H1 (cell line): Measurements from ENCODE around the gene PPP1R11. TPM values are rescaled to one million over a fixed set of nuclear protein-coding genes. Genes with fewer than 3 reads are reported as not detected.

Experiments
- CTCF ChIA-PET: fragments of 300-600 bp; sonication (Branson Sonifier 250); formaldehyde crosslinking; loops from one replicate; lab custom pipeline; 2021; ENCODE audit not compliant: partially characterized antibody; lab: Charles Lee
- POLR2A ChIA-PET: fragments of 300-600 bp; sonication (Branson Sonifier 250); formaldehyde crosslinking; loops from one replicate; lab custom pipeline; 2021; ENCODE audit warnings: inconsistent platforms; ENCODE audit not compliant: partially characterized antibody; lab: Charles Lee
- DNase-seq, 2 experiments: peaks; one replicate each; pipeline versions ENCODE4 v3.0.0 to v3.0.0-alpha.2; 2010 to 2022; ENCODE audit warnings: low spot score in 2 of 2, low read depth in 1 of 2, mixed read lengths in 1 of 2
- FAIRE-seq: peaks from 2 replicates; lab custom pipeline; 2011; peaks lifted over from hg19 to GRCh38; lab: Jason Lieb, UNC
- H2AFZ ChIP-seq: 2 replicates; pipeline ENCODE4 v1.8.1; 2012; ENCODE audit warnings: low read length, inconsistent platforms
- H2AK5ac ChIP-seq: 2 replicates; pipeline ENCODE4 v1.6.1; 2013; ENCODE audit warnings: low read depth, low read length
- H2BK120ac ChIP-seq: replicated peaks from 2 replicates; pipeline ENCODE3; 2013; ENCODE audit warnings: low read depth, low read length, inconsistent platforms
- H2BK12ac ChIP-seq: 2 replicates; pipeline ENCODE4 v1.6.1; 2013; ENCODE audit warnings: low read depth, low read length
- H2BK15ac ChIP-seq: 2 replicates; pipeline ENCODE4 v1.6.1; 2013; ENCODE audit warnings: low read length
- H2BK20ac ChIP-seq: 2 replicates; pipeline ENCODE4 v1.6.1; 2013; ENCODE audit warnings: low read length
- H2BK5ac ChIP-seq: 2 replicates; pipeline ENCODE4 v1.6.1; 2013; ENCODE audit warnings: low read depth, low read length
- H3K14ac ChIP-seq: 2 replicates; pipeline ENCODE4 v1.6.1; 2013; ENCODE audit warnings: inconsistent platforms; ENCODE audit not compliant: insufficient read length
- H3K18ac ChIP-seq: 2 replicates; pipeline ENCODE4 v1.6.1; 2013; ENCODE audit warnings: low read length; ENCODE audit errors: extremely low read depth
- H3K23ac ChIP-seq: 2 replicates; pipeline ENCODE4 v1.6.1; 2013; ENCODE audit warnings: inconsistent platforms; ENCODE audit not compliant: insufficient read length
- H3K23me2 ChIP-seq: 2 replicates; pipeline ENCODE4 v1.6.1; 2013; ENCODE audit warnings: low read depth, low read length
- H3K27ac ChIP-seq: 2 replicates; pipeline ENCODE4 v1.6.1; 2011; ENCODE audit warnings: low read depth, low read length, inconsistent platforms
- H3K27me3 ChIP-seq, 4 experiments: replicated peaks in 1 of 4; 1 replicate in 1 of 4; 2 replicates in 3 of 4; pipeline versions ENCODE4 v1.6.1 to v1.8.1; 2011 to 2013; ENCODE audit warnings: low read length in 3 of 4, mild to moderate bottlenecking in 3 of 4, inconsistent platforms in 2 of 4, mixed read lengths in 2 of 4, moderate library complexity in 1 of 4; ENCODE audit not compliant: control insufficient read depth in 3 of 4, insufficient read depth in 3 of 4; ENCODE audit errors: extremely low read depth in 1 of 4
- H3K36me3 ChIP-seq, 4 experiments: 2 replicates each; pipeline versions ENCODE4 v1.6.1 to v1.8.1; 2011 to 2013; ENCODE audit warnings: mild to moderate bottlenecking in 4 of 4, low read length in 3 of 4, moderate library complexity in 2 of 4, control low read depth in 1 of 4, inconsistent platforms in 1 of 4; ENCODE audit not compliant: insufficient read depth in 4 of 4, control insufficient read depth in 2 of 4
- H3K4ac ChIP-seq: replicated peaks from 2 replicates; pipeline ENCODE3; 2013; ENCODE audit warnings: low read length, low read depth, mixed read lengths, inconsistent platforms; ENCODE audit not compliant: insufficient read length
- H3K4me1 ChIP-seq, 4 experiments: replicated peaks in 1 of 4; 1 replicate in 1 of 4; 2 replicates in 3 of 4; pipeline versions ENCODE4 v1.6.1 to v1.8.1; 2011 to 2013; ENCODE audit warnings: low read length in 3 of 4, inconsistent platforms in 2 of 4, mixed read lengths in 1 of 4; ENCODE audit not compliant: insufficient read depth in 4 of 4, control insufficient read depth in 3 of 4
- H3K4me2 ChIP-seq, 2 experiments: 2 replicates each; pipeline versions ENCODE4 v1.6.1 to v1.8.1; 2011 to 2013; ENCODE audit warnings: low read depth in 2 of 2, low read length in 2 of 2, control low read depth in 1 of 2, inconsistent platforms in 1 of 2, mild to moderate bottlenecking in 1 of 2; ENCODE audit not compliant: insufficient read depth in 1 of 2
- H3K4me3 ChIP-seq, 4 experiments: fragments of 200-600, 300-600 bp in 1 of 4; sonication (generic), shearing (Covaris generic), sonication (Bioruptor Twin) in 1 of 4; 2 replicates each; pipeline versions ENCODE4 v1.5.1 to v1.8.1; 2011 to 2016; ENCODE audit warnings: low read length in 4 of 4, low read depth in 3 of 4, control low read depth in 2 of 4, inconsistent platforms in 2 of 4, mild to moderate bottlenecking in 2 of 4, mixed read lengths in 1 of 4, moderate library complexity in 1 of 4; ENCODE audit not compliant: insufficient read depth in 2 of 4; ENCODE audit errors: extremely low read depth in 1 of 4
- H3K56ac ChIP-seq: replicated peaks from 2 replicates; pipeline ENCODE3; 2013; ENCODE audit warnings: low read depth, mild to moderate bottlenecking, mixed read lengths, low read length, inconsistent platforms; ENCODE audit not compliant: insufficient read length
- H3K79me1 ChIP-seq: 2 replicates; pipeline ENCODE4 v1.6.1; 2013; ENCODE audit warnings: low read depth, low read length, control low read depth
- H3K79me2 ChIP-seq, 2 experiments: 2 replicates each; pipeline versions ENCODE4 v1.6.1 to v1.8.1; 2012 to 2013; ENCODE audit warnings: low read length in 2 of 2, mild to moderate bottlenecking in 2 of 2, inconsistent platforms in 1 of 2; ENCODE audit not compliant: insufficient read depth in 2 of 2, control insufficient read depth in 1 of 2
- H3K9ac ChIP-seq, 4 experiments: replicated peaks in 1 of 4; 1 replicate in 1 of 4; 2 replicates in 3 of 4; pipeline versions ENCODE4 v1.6.1 to v1.8.1; 2011 to 2013; ENCODE audit warnings: low read depth in 3 of 4, low read length in 3 of 4, control low read depth in 2 of 4, mild to moderate bottlenecking in 2 of 4, moderate library complexity in 2 of 4, inconsistent platforms in 1 of 4; ENCODE audit errors: extremely low read depth in 1 of 4
- H3K9me3 ChIP-seq, 2 experiments: 2 replicates each; pipeline versions ENCODE4 v1.6.1 to v1.8.1; 2012 to 2013; ENCODE audit warnings: mild to moderate bottlenecking in 2 of 2, moderate library complexity in 2 of 2, control low read depth in 1 of 2, inconsistent platforms in 1 of 2, low read depth in 1 of 2, low read length in 1 of 2, mixed read lengths in 1 of 2; ENCODE audit not compliant: insufficient read depth in 2 of 2
- H4K20me1 ChIP-seq, 2 experiments: replicated peaks in 1 of 2; 2 replicates each; pipeline versions ENCODE3 to v1.8.1; 2011 to 2013; ENCODE audit warnings: inconsistent platforms in 2 of 2, low read length in 2 of 2, mild to moderate bottlenecking in 1 of 2; ENCODE audit not compliant: insufficient read depth in 2 of 2, control insufficient read depth in 1 of 2
- H4K5ac ChIP-seq: 2 replicates; pipeline ENCODE4 v1.6.1; 2013; ENCODE audit warnings: low read length, low read depth, mixed read lengths, inconsistent platforms; ENCODE audit not compliant: insufficient read length
- H4K8ac ChIP-seq: 2 replicates; pipeline ENCODE4 v1.8.0; 2013; ENCODE audit warnings: mild to moderate bottlenecking, moderate library complexity, low read length, inconsistent platforms; ENCODE audit not compliant: insufficient read depth; ENCODE audit errors: extremely low read depth
- H4K91ac ChIP-seq: replicated peaks from 2 replicates; pipeline ENCODE3; 2013; ENCODE audit warnings: low read length, mixed read lengths, inconsistent platforms; ENCODE audit not compliant: insufficient read length
- CHD1 ChIP-seq: IDR thresholded peaks from 2 replicates; pipeline ENCODE4 v1.6.1; 2012; ENCODE audit warnings: low read depth, low read length, improper control_type of control experiment
- CTCF ChIP-seq, 3 experiments: IDR thresholded peaks; 1 replicate in 2 of 3; 2 replicates in 1 of 3; pipeline versions ENCODE4 v1.5.1 to v1.6.1; 2011; ENCODE audit warnings: low read length in 3 of 3, mild to moderate bottlenecking in 3 of 3, inconsistent platforms in 2 of 3, low read depth in 1 of 3, moderate library complexity in 1 of 3; ENCODE audit not compliant: insufficient read depth in 1 of 3; ENCODE audit errors: control extremely low read depth in 1 of 3
- FOSL1 ChIP-seq: IDR thresholded peaks from 2 replicates; pipeline ENCODE4 v1.6.1; 2011; ENCODE audit warnings: mild to moderate bottlenecking, low read depth, low read length, moderate library complexity; ENCODE audit not compliant: insufficient read depth
- POU5F1 ChIP-seq: IDR thresholded peaks from 2 replicates; pipeline ENCODE4 v1.6.1; 2011; ENCODE audit warnings: low read depth, mild to moderate bottlenecking, low read length, moderate library complexity
- RNF2 ChIP-seq: fragments of 200-900, 300-1000 bp; sonication (generic); IDR thresholded peaks from 2 replicates; pipeline ENCODE4 v1.7.1; 2016; ENCODE audit warnings: borderline replicate concordance, low read depth, mild to moderate bottlenecking, antibody characterized with exemption, low read length; ENCODE audit not compliant: poor library complexity, severe bottlenecking; ENCODE audit errors: missing control alignments
- SIX5 ChIP-seq: IDR thresholded peaks from 2 replicates; pipeline ENCODE4 v1.6.1; 2011; ENCODE audit warnings: mild to moderate bottlenecking, low read depth, low read length
- SP2 ChIP-seq: IDR thresholded peaks from 2 replicates; pipeline ENCODE4 v1.6.1; 2012; ENCODE audit warnings: mild to moderate bottlenecking, low read length, inconsistent platforms
- WGBS, 2 experiments: shearing (Covaris generic) in 1 of 2; methylation state at CpG; one replicate each; pipeline versions ENCODE4 v1.1.6 to v1.1.7; 2013 to 2015; ENCODE audit warnings: low lambda C conversion rate in 2 of 2, mixed read lengths in 2 of 2, inconsistent platforms in 1 of 2, low coverage in 1 of 2, missing lambda C conversion rate in 1 of 2; ENCODE audit not compliant: insufficient replicate concordance in 2 of 2, insufficient coverage in 1 of 2, insufficient read length in 1 of 2; ENCODE audit errors: extremely low coverage in 1 of 2, missing lambda C conversion rate in 1 of 2; 5-methylcytosine and 5-hydroxymethylcytosine counted together
- polyA plus RNA-seq, 7 experiments: library from polyadenylated mRNA; depleted of rRNA in 3 of 7; stranded (reverse) in 5 of 7; unstranded in 2 of 7; fragments of >200 nt in 5 of 7; fragments of 200-250 nt in 2 of 7; gene quantifications; 1 replicate in 5 of 7; 2 replicates in 1 of 7; 4 replicates in 1 of 7; pipeline versions ENCODE4 v1.2.1 to v1.2.3, GENCODE V29; 2011 to 2013; ENCODE audit warnings: missing spikeins in 2 of 7, mixed read lengths in 2 of 7
- total RNA-seq: library from RNA; stranded (reverse); fragmentation: NEBNext Ultra II Directional; extraction: Animal tissue kit (Norgen Biotek cat#: 25700); gene quantifications from 2 replicates; pipeline ENCODE4 v1.2.1, GENCODE V29; 2021

The PPP1R11 gene
- total and polyA plus RNA-seq, 2 of the 8 experiments (the other 6 are each of a cell fraction or from before 2014, with no cell fraction given) = 26.1 to 32.8 TPM

- H3K27ac ChIP-seq = no peak overlapping the region
- POLR2A ChIA-PET = interaction anchor here (2.0 kb wide), 1 partner anchor 17 kb away, joined by 7 read pairs; the partner anchor contains the start of gene POLR1H
- no peak overlapping the region for H3K4me3 ChIP-seq
- H2AFZ ChIP-seq = no peak overlapping the region
- H3K56ac ChIP-seq = no peak overlapping the region
- no peak overlapping the region for H2BK20ac ChIP-seq
- FAIRE-seq (no peak), DNase-seq (no peak)
- H3K79me1 ChIP-seq = no peaks in the 10 kb centered on the region
- H3K23ac ChIP-seq = no peak overlapping the region
- no peak overlapping the region for H2BK15ac ChIP-seq
- no peak overlapping the region for H3K9ac ChIP-seq
- H3K9me3 ChIP-seq = no peaks in the 10 kb centered on the region
- H3K36me3 ChIP-seq = no peaks in the 10 kb centered on the region
- no peak overlapping the region for H3K18ac ChIP-seq
- no peak overlapping the region for H2AK5ac ChIP-seq
- CTCF ChIA-PET = interaction anchor here (2.3 kb wide), 1 partner anchor 8 kb away, joined by 11 read pairs; no protein-coding TSS in a partner anchor
- no peaks in the 10 kb centered on the region for H3K23me2 ChIP-seq
- no peaks in the 10 kb centered on the region for H3K4me1 ChIP-seq
- peaks cover 1 to 2% of the 10 kb centered on the region in 2 experiments for H4K20me1 ChIP-seq
- no peak overlapping the region for H3K4ac ChIP-seq
- no peak overlapping the region for H2BK5ac ChIP-seq
- no peak overlapping the region for H3K14ac ChIP-seq
- H3K27me3 ChIP-seq = no peaks in the 10 kb centered on the region
- no peak for TF ChIP-seq POU5F1
- TF ChIP-seq SP2 = no peak
- TF ChIP-seq SIX5 = no peak
- no peak for TF ChIP-seq FOSL1
- TF ChIP-seq CTCF (IDR thresholded peaks at IDR 0.05; ENCODE audit: control extremely low read depth in 1 of 3, insufficient read depth in 1 of 3, low read depth in 1 of 3, low read length in 3 of 3) = no peak
- TF ChIP-seq CHD1 = no peak
- TF ChIP-seq RNF2 = no peak
- WGBS, 2 experiments = 60% methylated on average over 2 of the region's 2 CpGs; no CpG with 5 or more reads in 1 of the 2 experiments
- H4K8ac ChIP-seq = no peak overlapping the region
- no peak overlapping the region for H2BK120ac ChIP-seq
- no peaks in the 10 kb centered on the region for H3K79me2 ChIP-seq
- no peak overlapping the region for H4K5ac ChIP-seq
- H4K91ac ChIP-seq = no peak overlapping the region
- H2BK12ac ChIP-seq = no peak overlapping the region
- no peak overlapping the region for H3K4me2 ChIP-seq
Observed at GRCh38 chr6:30044630-30045029, 22.4 kb upstream of the PPP1R11 start.
